Heart right ventricle (tissue), 16 donors: ENCODE measurements around the gene PSMB9. TPM values are rescaled to one million over a fixed set of nuclear protein-coding genes. Genes with fewer than 3 reads are reported as not detected.

ENCODE experiments used
- ATAC-seq, 8 donors: fragments of 200-7000 bp; cut with Tn5 transposase; one replicate each; pipeline ENCODE4 v1.9.1; 2020; ENCODE audit warnings: mild to moderate bottlenecking in 8 of 8, moderate library complexity in 8 of 8, moderate number of reproducible peaks in 1 of 8
- DNase-seq, 2 donors: peaks; one replicate each; pipeline ENCODE4 v3.0.0-alpha.2; 2020
- H3K27ac ChIP-seq, 10 donors: fragments of 200-600 bp; sonication (generic) in 2 of 10; one replicate each; pipeline versions ENCODE4 v1.5.0 to v1.8.0; 2020 to 2022; ENCODE audit warnings: mild to moderate bottlenecking in 3 of 10
- H3K27me3 ChIP-seq, 7 donors: fragments of 200-600 bp; one replicate each; pipeline ENCODE4 v1.8.0; 2021 to 2022; ENCODE audit warnings: mild to moderate bottlenecking in 2 of 7
- H3K36me3 ChIP-seq, 9 donors: fragments of 200-600 bp; sonication (generic) in 1 of 9; one replicate each; pipeline versions ENCODE4 v1.5.0 to v1.8.0; 2020 to 2022; ENCODE audit warnings: mild to moderate bottlenecking in 2 of 9
- H3K4me1 ChIP-seq, 9 donors: fragments of 200-600 bp; sonication (generic) in 1 of 9; one replicate each; pipeline versions ENCODE4 v1.5.0 to v1.8.0; 2020 to 2022; ENCODE audit warnings: mild to moderate bottlenecking in 4 of 9
- H3K4me3 ChIP-seq, 10 donors: fragments of 200-600 bp; sonication (generic) in 2 of 10; one replicate each; pipeline versions ENCODE4 v1.5.0 to v1.8.0; 2020 to 2022; ENCODE audit warnings: mild to moderate bottlenecking in 7 of 10, moderate library complexity in 2 of 10
- H3K9me3 ChIP-seq, 11 donors: fragments of 200-600 bp in 10 of 11; sonication (generic) in 2 of 11; one replicate each; pipeline versions ENCODE4 v1.5.0 to v1.8.0; 2013 to 2022; ENCODE audit warnings: mild to moderate bottlenecking in 2 of 11, control low read depth in 1 of 11, moderate library complexity in 1 of 11
- CTCF ChIP-seq, 9 donors: fragments of 200-600 bp; sonication (generic) in 2 of 9; IDR thresholded peaks; one replicate each; pipeline versions ENCODE4 v1.5.0 to v1.8.0; 2021 to 2022; ENCODE audit warnings: antibody characterized with exemption in 9 of 9, mild to moderate bottlenecking in 5 of 9, moderate library complexity in 1 of 9
- WGBS, 2 donors: extraction: QIAGEN DNeasy Blood & Tissue Kit; methylation state at CpG; one replicate each; pipeline ENCODE4 v1.1.7; 2013; ENCODE audit warnings: inconsistent platforms in 1 of 2; 5-methylcytosine and 5-hydroxymethylcytosine counted together
- intact Hi-C, 10 donors: fragments of 100-400 bp; cut with DNase I; formaldehyde crosslinking; loops; one replicate each; pipeline versions ENCODE4 v1.11.1 to v1.14.2; 2022
- polyA plus RNA-seq, 2 donors: library from polyadenylated mRNA; stranded (reverse); fragments of 200-250 nt; gene quantifications; one replicate each; pipeline ENCODE4 v1.2.3, GENCODE V29; 2013
- total RNA-seq, 10 donors: library from RNA; stranded (reverse); fragmentation: NEBNext Ultra II Directional in 3 of 10; extraction: Animal tissue kit (Norgen Biotek cat#: 25700) in 3 of 10; gene quantifications; one replicate each; pipeline versions ENCODE4 v1.2.1 to v1.2.4, GENCODE V29; 2021 to 2023
- donor health status: Arrhythmogenic right ventricular cardiomyopathy.
- donor health status: ischemic (EF 13 %, LVEDD 7.1; RV severe dilation, severe dysfunction).
- donor health status: healthy with polysubstance abuse.
- donor health status: DM: no; HTN: yes; CAD: no.
- donor health status: DM: no; HTN: no; CAD: no.
- donor health status: ischemic (EF 25% LVEDD 6.9; RV normal size, moderate dysfunction).
- donor health status: ischemic (EF 25% LVEDD 5.7; RV mildly dilated, moderate dysfunction).
- donor health status: healthy.
- donor health status: DM: yes; HTN: yes; CAD: no.
- donor health status: Ischemic cardiomyopathy.
- donor health status: ischemic (EF 35%, LVEDD 5.7; RV mildly dilated, moderate dysfunction).
- donor health status: nonischemic (EF 11% LVEDD 7.7; RV severe dilation, severe dysfunction).
- donor health status: DM: yes; HTN: yes; CAD: no.
- donor health status: PGD.
- donor health status: ischemic (EF 29% LVEDD 5.4; RV normal size, mild dysfunction).
- donor health status: nonischemic (EF 23%, LVEDD 6.1; RV moderate dilation, normal function).

The PSMB9 gene
- total and polyA plus RNA-seq, 12 donors, result 10.0 to 198 (median 16.5) TPM

GRCh38 chr6:32814145-32814544 lies 39.8 kb upstream of the PSMB9 start:
- Histone ChIP-seq H3K36me3 (peaks cover 0 to 5% (median 0%) of the 10 kb centered on the region in 9 donors), H3K27me3 (no peaks in the 10 kb centered on the region), H3K27ac (no peak overlapping the region), H3K9me3 (no peaks in the 10 kb centered on the region), H3K4me3 (no peak overlapping the region), H3K4me1 (peaks cover 0 to 21% (median 11%) of the 10 kb centered on the region in 9 donors)
- 66 to 91% methylated on average over 2 of the region's 2 CpGs for WGBS, 2 donors
- DNase-seq (no peak), ATAC-seq (no peak)
- intact Hi-C loops, result no loop called here
- no peak for TF ChIP-seq CTCF (IDR thresholded peaks at IDR 0.05)

GRCh38 chr6:32815115-32815514 lies 38.9 kb upstream of the PSMB9 start:
- DNase-seq, result no peak
- peak overlapping the region in 3 of 10 donors; percentile 11 to 24 (median 12) for H3K4me3 ChIP-seq
- peak in 5 of 8 donors; percentile 41 to 57 (median 49) for ATAC-seq
- H3K4me1 ChIP-seq, result peaks cover 0 to 21% (median 11%) of the 10 kb centered on the region in 9 donors
- peaks cover 0 to 5% (median 0%) of the 10 kb centered on the region in 9 donors for H3K36me3 ChIP-seq
- no peak for TF ChIP-seq CTCF (IDR thresholded peaks at IDR 0.05)
- H3K27ac ChIP-seq, result peak overlapping the region in 3 of 10 donors; percentile 6 to 53 (median 7)
- no peaks in the 10 kb centered on the region for H3K9me3 ChIP-seq
- whole genome bisulfite sequencing, 2 donors, result 74 to 77% methylated on average over 5 of the region's 5 CpGs
- intact Hi-C loops, result no loop called here
- no peaks in the 10 kb centered on the region for H3K27me3 ChIP-seq

- peak in 2 of 8 donors; percentile 9 to 42 for ATAC-seq
- Histone ChIP-seq H3K4me3 (no peak overlapping the region), H3K27ac (peak overlapping the region in 3 of 10 donors; percentile 6 to 53 (median 11)), H3K4me1 (peaks cover 0 to 23% (median 11%) of the 10 kb centered on the region in 9 donors), H3K9me3 (no peaks in the 10 kb centered on the region), H3K27me3 (no peaks in the 10 kb centered on the region), H3K36me3 (peaks cover 0 to 5% (median 0%) of the 10 kb centered on the region in 9 donors)
- WGBS, 2 donors, result 73 to 78% methylated on average over 2 of the region's 2 CpGs
- intact Hi-C loops, result no loop called here
- TF ChIP-seq CTCF (IDR thresholded peaks at IDR 0.05), result no peak
- no peak for DNase-seq
Observed at GRCh38 chr6:32815996-32816395, 38.0 kb upstream of the PSMB9 start.

GRCh38 chr6:32816746-32817204 lies 37.2 kb upstream of the PSMB9 start, which contains the start of gene HLA-DOB:
HLA-DOB (minus strand) TSS chr6:32817002; CDS start chr6:32816951, 51 bp downstream.
- Histone ChIP-seq H3K9me3 (no peaks in the 10 kb centered on the region), H3K27me3 (no peaks in the 10 kb centered on the region), H3K4me1 (peaks cover 0 to 26% (median 11%) of the 10 kb centered on the region in 9 donors), H3K36me3 (peaks cover 0 to 5% (median 0%) of the 10 kb centered on the region in 9 donors), H3K4me3 (peak within 1 kb of the TSS in 5 of 10 donors; percentile 10 to 25 (median 21)), H3K27ac (peak within 1 kb of the TSS in 3 of 10 donors; percentile 6 to 53 (median 11))
- intact Hi-C loops, result no loop called here
- DNase-seq (no peak), ATAC-seq (peak in 7 of 8 donors; percentile 42 to 78 (median 67))
- 47 to 57% methylated on average over 3 of the region's 3 CpGs for WGBS, 2 donors
- TF ChIP-seq CTCF (IDR thresholded peaks at IDR 0.05), result no peak
